GM23248 (cell line): ENCODE data around the gene IKZF2. TPM values are rescaled to one million over a fixed set of nuclear protein-coding genes. Genes with fewer than 3 reads are reported as not detected.
A peak's percentile ranks its signal among the peaks of the same experiment; 100 is the strongest.
"Not testable (repeated sequence)": the region's sequence is repeated elsewhere in the genome, so short reads cannot be mapped to it uniquely, and the experiment has no call there.

Experiments used
- DNase-seq: peaks from one replicate; pipeline ENCODE4 v3.0.0-alpha.2; 2015
- H2AFZ ChIP-seq: fragments of 200-600 bp; sonication (generic); 2 replicates; pipeline ENCODE4 v1.6.1; 2016; ENCODE audit warnings: antibody characterized with exemption
- H3F3A ChIP-seq: fragments of 200-600 bp; sonication (generic); 2 replicates; pipeline ENCODE4 v1.6.1; 2016; ENCODE audit warnings: mild to moderate bottlenecking, antibody characterized with exemption, mixed run types; ENCODE audit not compliant: insufficient read depth
- H3K27ac ChIP-seq: fragments of 200-600 bp; sonication (generic); 2 replicates; pipeline ENCODE4 v1.5.1; 2016; ENCODE audit warnings: mild to moderate bottlenecking
- H3K27me3 ChIP-seq: fragments of 200-600 bp; sonication (generic); replicated peaks from 2 replicates; pipeline ENCODE4 v1.6.1; 2016; ENCODE audit warnings: mild to moderate bottlenecking; ENCODE audit not compliant: insufficient read depth
- H3K36me3 ChIP-seq: fragments of 200-600 bp; sonication (generic); 2 replicates; pipeline ENCODE4 v1.6.1; 2016; ENCODE audit warnings: low read depth, mild to moderate bottlenecking
- H3K4me1 ChIP-seq: fragments of 200-600 bp; sonication (generic); 2 replicates; pipeline ENCODE4 v1.6.1; 2016; ENCODE audit warnings: mild to moderate bottlenecking; ENCODE audit not compliant: insufficient read depth
- H3K4me2 ChIP-seq: fragments of 200-600 bp; sonication (generic); one replicate; pipeline ENCODE4 v1.6.1; 2016; ENCODE audit warnings: mild to moderate bottlenecking; ENCODE audit not compliant: unreplicated experiment
- H3K4me3 ChIP-seq: fragments of 200-600 bp; sonication (generic); 2 replicates; pipeline ENCODE4 v1.5.1; 2016; ENCODE audit warnings: mild to moderate bottlenecking
- H3K79me2 ChIP-seq: fragments of 200-600 bp; sonication (generic); 2 replicates; pipeline ENCODE4 v1.6.1; 2016; ENCODE audit warnings: mild to moderate bottlenecking; ENCODE audit not compliant: insufficient read depth
- H3K9ac ChIP-seq: fragments of 200-600 bp; sonication (generic); 2 replicates; pipeline ENCODE4 v1.6.1; 2016; ENCODE audit warnings: mild to moderate bottlenecking
- H3K9me2 ChIP-seq: fragments of 200-600 bp; sonication (generic); 2 replicates; pipeline ENCODE4 v1.6.1; 2016; ENCODE audit warnings: mixed run types, mild to moderate bottlenecking, moderate library complexity; ENCODE audit not compliant: insufficient read depth
- H3K9me3 ChIP-seq: fragments of 200-600 bp; sonication (generic); one replicate; pipeline ENCODE4 v1.6.1; 2017; ENCODE audit warnings: low read depth
- H4K20me1 ChIP-seq: fragments of 200-600 bp; sonication (generic); 2 replicates; pipeline ENCODE4 v1.6.0; 2016; ENCODE audit not compliant: insufficient read depth
- EZH2 ChIP-seq: fragments of 200-600 bp; sonication (generic); IDR thresholded peaks from 2 replicates; pipeline ENCODE4 v1.6.1; 2018; ENCODE audit warnings: antibody characterized with exemption, mild to moderate bottlenecking; ENCODE audit not compliant: insufficient read depth, poor library complexity, severe bottlenecking
- EZH2phosphoT487 ChIP-seq: fragments of 200-600 bp; sonication (generic); IDR thresholded peaks from 2 replicates; pipeline ENCODE4 v1.6.1; 2018; ENCODE audit warnings: antibody characterized with exemption, moderate library complexity, mild to moderate bottlenecking, low read depth; ENCODE audit not compliant: insufficient read depth
- WGBS, 2 experiments: methylation state at CpG; one replicate each; pipeline ENCODE4 v1.1.6; 2015 to 2017; ENCODE audit warnings: low lambda C conversion rate in 2 of 2, low coverage in 1 of 2; ENCODE audit errors: missing lambda C conversion rate in 2 of 2; 5-methylcytosine and 5-hydroxymethylcytosine counted together
- in situ Hi-C: fragments of 300-500 bp; cut with MboI; formaldehyde crosslinking; loops from 2 replicates; pipeline ENCODE4 v1.15.0; 2020
- polyA plus RNA-seq: library from polyadenylated mRNA; unstranded; fragments of >200 nt; fragmentation: Nextera tagmentation; extraction: Ambion mirVana; gene quantifications from 2 replicates; pipeline ENCODE4 v1.2.1, GENCODE V29; 2016
- total RNA-seq: library from RNA; depleted of rRNA; stranded (reverse); fragments of >200 nt; shearing (Covaris generic); gene quantifications from 2 replicates; pipeline ENCODE4 v1.2.3, GENCODE V29; 2014

The IKZF2 gene
- total and polyA plus RNA-seq, 2 experiments from 2014 or later, result 3.4 to 13.5 TPM

DNA sequence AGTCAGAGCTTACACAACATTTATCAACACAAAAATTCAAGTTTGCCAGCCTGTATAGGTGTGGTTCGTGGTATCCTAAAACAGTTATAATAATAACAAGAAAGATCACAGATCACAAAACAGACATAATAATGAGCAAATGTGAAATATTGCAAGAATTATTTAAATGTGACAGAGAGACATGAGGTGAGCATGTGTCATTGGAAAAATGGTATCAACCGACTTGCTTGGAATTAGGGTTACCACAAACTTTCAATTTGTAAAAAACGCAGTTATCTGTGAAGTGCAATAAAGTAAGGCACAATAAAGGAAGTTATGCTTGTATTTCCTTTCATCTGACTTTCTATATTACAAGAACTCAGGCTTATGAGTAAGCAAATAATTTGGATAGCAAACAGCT lies 116.8 kb downstream of the IKZF2 start:
- peaks cover 15% of the 10 kb centered on the region for H3K4me1 ChIP-seq
- no peak overlapping the region for H2AFZ ChIP-seq
- in situ Hi-C loops, result no loop called here
- H3K9ac ChIP-seq, result no peak overlapping the region
- WGBS, 2 experiments, result 78 to 85% methylated on average over 3 of the region's 3 CpGs
- no peaks in the 10 kb centered on the region for H3K27me3 ChIP-seq
- DNase-seq, result no peak
- no peaks in the 10 kb centered on the region for H3K9me3 ChIP-seq
- peaks cover 21% of the 10 kb centered on the region for H3F3A ChIP-seq
- H3K4me3 ChIP-seq, result no peak overlapping the region
- no peaks in the 10 kb centered on the region; the same call in 1 of the 2 replicates for H3K79me2 ChIP-seq
- TF ChIP-seq EZH2 (no peak), EZH2phosphoT487 (no peak)
- no peaks in the 10 kb centered on the region for H3K36me3 ChIP-seq
- H3K27ac ChIP-seq, result no peak overlapping the region
- no peaks in the 10 kb centered on the region for H3K9me2 ChIP-seq
- no peak overlapping the region for H3K4me2 ChIP-seq
- H4K20me1 ChIP-seq, result no peaks in the 10 kb centered on the region; the same call in 1 of the 2 replicates

GRCh38 chr2:213032607-213033006 lies 118.8 kb downstream of the IKZF2 start:
- no peaks in the 10 kb centered on the region for H3K36me3 ChIP-seq
- H3K4me3 ChIP-seq, result no peak overlapping the region
- H3K9ac ChIP-seq, result no peak overlapping the region
- H3K9me2 ChIP-seq, result peaks cover 6% of the 10 kb centered on the region; the same call in 1 of the 2 replicates
- TF ChIP-seq EZH2phosphoT487, result no peak
- TF ChIP-seq EZH2, result no peak
- 76 to 83% methylated on average over 3 of the region's 3 CpGs for WGBS, 2 experiments
- no peak for DNase-seq
- no peaks in the 10 kb centered on the region for H3K27me3 ChIP-seq
- in situ Hi-C loops, result no loop called here
- no peaks in the 10 kb centered on the region; the same call in 1 of the 2 replicates for H4K20me1 ChIP-seq
- H3K9me3 ChIP-seq, result no peaks in the 10 kb centered on the region
- no peaks in the 10 kb centered on the region for H3K79me2 ChIP-seq
- H2AFZ ChIP-seq, result no peak overlapping the region
- H3K4me1 ChIP-seq, result peaks cover 14% of the 10 kb centered on the region
- H3K4me2 ChIP-seq, result no peak overlapping the region
- peaks cover 10% of the 10 kb centered on the region for H3F3A ChIP-seq
- H3K27ac ChIP-seq, result no peak overlapping the region

DNA sequence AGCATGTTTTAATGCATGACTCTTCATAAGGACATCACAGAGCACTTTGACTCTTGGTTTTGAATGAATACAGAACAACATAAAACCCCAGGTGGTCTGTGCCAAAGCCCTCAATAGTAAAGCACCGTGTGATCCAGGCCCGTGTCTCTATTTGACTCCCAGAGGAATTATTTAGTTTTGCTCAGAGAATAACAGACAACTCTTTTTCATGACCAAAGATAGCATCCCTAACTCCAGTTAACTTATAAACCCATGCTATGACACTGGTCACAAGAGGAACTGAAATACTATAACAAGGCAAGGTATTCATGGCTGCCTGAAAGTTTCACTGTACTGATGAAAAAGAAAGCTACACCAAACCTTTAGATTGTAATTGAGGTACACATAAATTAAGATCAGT lies 128.4 kb downstream of the IKZF2 start:
- H3K27me3 ChIP-seq, result no peaks in the 10 kb centered on the region
- peaks cover 2% of the 10 kb centered on the region; the same call in 1 of the 2 replicates for H3K79me2 ChIP-seq
- peaks cover 30% of the 10 kb centered on the region for H3F3A ChIP-seq
- peaks cover under 1% of the 10 kb centered on the region; the same call in 1 of the 2 replicates for H3K9me2 ChIP-seq
- peaks cover 21% of the 10 kb centered on the region for H3K4me1 ChIP-seq
- H3K9ac ChIP-seq, result peak overlapping the region; percentile 39; the same call in 1 of the 2 replicates
- H3K27ac ChIP-seq, result peak overlapping the region; percentile 80
- H2AFZ ChIP-seq, result no peak overlapping the region
- no peaks in the 10 kb centered on the region for H4K20me1 ChIP-seq
- WGBS, 2 experiments, result 6 to 12% methylated on average over 2 of the region's 2 CpGs
- H3K36me3 ChIP-seq, result peaks cover 15% of the 10 kb centered on the region; the same call in 1 of the 2 replicates
- no peak overlapping the region for H3K4me2 ChIP-seq
- no peaks in the 10 kb centered on the region for H3K9me3 ChIP-seq
- no peak for DNase-seq
- no peak for TF ChIP-seq EZH2
- in situ Hi-C loops, result no loop called here
- H3K4me3 ChIP-seq, result no peak overlapping the region

DNA sequence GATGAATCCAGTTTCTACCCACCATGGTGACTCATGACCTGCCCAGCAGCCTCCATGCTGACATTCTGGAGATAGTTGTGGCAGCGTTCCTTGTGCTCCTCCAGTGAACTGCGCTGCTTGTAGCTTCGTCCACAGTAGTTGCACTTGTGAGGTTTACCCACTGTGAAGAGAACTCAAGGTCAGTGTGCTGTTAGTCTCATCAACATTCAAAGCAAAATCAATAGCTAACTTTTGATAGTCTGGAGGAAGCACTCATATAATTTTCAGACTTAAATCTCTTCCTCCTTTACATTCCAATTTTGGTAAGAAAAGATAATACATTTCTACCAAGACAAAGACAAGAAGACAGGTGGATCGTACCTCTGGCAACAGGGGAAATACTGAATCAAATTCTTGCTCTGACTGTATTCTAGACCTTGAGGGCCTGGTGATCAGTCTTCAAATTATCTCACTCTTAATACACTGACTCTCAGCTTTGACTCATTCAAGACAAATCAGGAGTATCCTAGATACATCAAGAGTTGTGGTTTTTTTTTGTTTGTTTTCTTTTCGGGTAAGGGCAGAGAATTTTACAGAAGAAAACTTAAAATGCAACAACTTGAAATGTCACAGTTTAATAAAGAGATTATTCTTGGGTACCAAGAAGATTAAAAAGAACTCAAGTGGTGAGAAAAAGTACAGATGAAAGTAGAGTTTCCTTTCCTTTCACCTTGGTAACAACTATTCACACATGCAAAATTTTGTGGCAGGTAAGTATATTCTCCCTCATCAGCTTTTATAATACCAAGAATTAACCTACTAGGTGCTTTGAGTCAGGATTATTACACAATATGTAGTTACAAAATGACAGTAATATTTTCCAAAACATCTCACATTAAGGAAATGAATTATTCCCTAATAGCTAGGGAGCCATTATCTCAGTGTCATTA lies 129.2 kb downstream of the IKZF2 start:
- TF ChIP-seq EZH2 (no peak), EZH2phosphoT487 (no peak)
- 73 to 74% methylated on average over 5 of the region's 5 CpGs for WGBS, 2 experiments
- peak; percentile 80 for DNase-seq
- Histone ChIP-seq H3K9ac (peak overlapping the region; percentile 39), H3K4me3 (peak overlapping the region; percentile 16; the same call in 1 of the 2 replicates), H3K4me2 (peak overlapping the region; percentile 15), H3K9me3 (no peaks in the 10 kb centered on the region), H4K20me1 (no peaks in the 10 kb centered on the region), H2AFZ (no peak overlapping the region), H3F3A (peaks cover 30% of the 10 kb centered on the region), H3K36me3 (peaks cover 15% of the 10 kb centered on the region; the same call in 1 of the 2 replicates), H3K9me2 (no peaks in the 10 kb centered on the region), H3K4me1 (peaks cover 26% of the 10 kb centered on the region), H3K27me3 (no peaks in the 10 kb centered on the region), H3K79me2 (peaks cover 2% of the 10 kb centered on the region; the same call in 1 of the 2 replicates), H3K27ac (peak overlapping the region; percentile 80)
- in situ Hi-C loops, result no loop called here

DNA sequence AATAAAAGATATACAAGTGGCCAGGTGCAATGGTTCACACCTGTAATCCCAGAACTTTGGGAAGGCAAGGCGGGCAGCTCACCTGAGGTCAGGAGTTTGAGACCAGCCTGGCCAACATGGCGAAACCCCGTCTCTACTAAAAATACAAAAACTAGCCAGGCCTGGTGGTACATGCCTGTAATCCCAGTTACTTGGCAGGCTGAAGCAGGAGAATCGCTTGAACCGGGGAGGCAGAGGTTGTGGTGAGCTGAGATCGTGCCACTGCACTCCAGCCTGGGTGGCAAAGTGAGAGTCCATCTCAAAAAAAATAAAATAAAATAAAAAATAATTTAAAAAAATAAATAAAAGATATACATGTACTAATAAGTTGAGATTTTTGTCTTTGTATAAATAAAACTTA lies 130.5 kb downstream of the IKZF2 start:
- WGBS, 2 experiments, result 94 to 96% methylated on average over 6 of the region's 6 CpGs
- H3K4me2 ChIP-seq, in situ Hi-C loops, H3K9me3 ChIP-seq, H3K79me2 ChIP-seq, H4K20me1 ChIP-seq, DNase-seq, H3K9me2 ChIP-seq, H3K27me3 ChIP-seq, H2AFZ ChIP-seq, H3K4me3 ChIP-seq, H3K27ac ChIP-seq, H3K9ac ChIP-seq: not testable (repeated sequence)
- Histone ChIP-seq H3K36me3 (peaks cover 15% of the 10 kb centered on the region; the same call in 1 of the 2 replicates), H3K4me1 (peaks cover 32% of the 10 kb centered on the region), H3F3A (peaks cover 30% of the 10 kb centered on the region)
